Upper lobe of right lung (tissue), 1 donor: ENCODE measurements around the gene EIF4G2. TPM values are rescaled to one million over a fixed set of nuclear protein-coding genes. Genes with fewer than 3 reads are reported as not detected.
"Not testable (repeated sequence)": the region's sequence is repeated elsewhere in the genome, so short reads cannot be mapped to it uniquely, and the experiment has no call there.

Source experiments
- ATAC-seq: fragments of 200-7000 bp; cut with Tn5 transposase; one replicate; pipeline ENCODE4 v1.9.1; 2020; ENCODE audit warnings: mild to moderate bottlenecking, moderate library complexity
- DNase-seq: peaks from one replicate; pipeline ENCODE4 v3.0.0-alpha.2; 2020
- H3K27ac ChIP-seq: fragments of 200-600 bp; one replicate; pipeline ENCODE4 v1.8.0; 2022
- H3K27me3 ChIP-seq: fragments of 200-600 bp; one replicate; pipeline ENCODE4 v1.8.0; 2022; ENCODE audit warnings: mild to moderate bottlenecking
- H3K36me3 ChIP-seq: fragments of 200-600 bp; one replicate; pipeline ENCODE4 v1.8.0; 2022
- H3K4me1 ChIP-seq: fragments of 200-600 bp; one replicate; pipeline ENCODE4 v1.8.0; 2022
- H3K4me3 ChIP-seq: fragments of 200-600 bp; one replicate; pipeline ENCODE4 v1.8.0; 2022; ENCODE audit warnings: mild to moderate bottlenecking
- H3K9me3 ChIP-seq: fragments of 200-600 bp; one replicate; pipeline ENCODE4 v1.8.0; 2022
- intact Hi-C: fragments of 100-400 bp; cut with DNase I; formaldehyde crosslinking; loops from one replicate; pipeline ENCODE4 v1.11.0; 2022
- total RNA-seq: library from RNA; stranded (reverse); fragmentation: NEBNext Ultra II Directional; extraction: Animal tissue kit (Norgen Biotek cat#: 25700); gene quantifications from one replicate; pipeline ENCODE4 v1.2.1, GENCODE V29; 2021
- TF ChIP-seq, protein P1 (sequence below): fragments of 200-600 bp; IDR thresholded peaks from one replicate; pipeline ENCODE4 v1.8.0; 2022; ENCODE audit warnings: antibody characterized with exemption
- donor health status: DM: no; HTN: yes; CAD: no; lungs with severe emphysema.

The EIF4G2 gene
- total RNA-seq, 1 donor from 2014 or later, result 801 TPM

- Histone ChIP-seq H3K27ac (no peak overlapping the region), H3K27me3 (no peaks in the 10 kb centered on the region), H3K36me3 (no peaks in the 10 kb centered on the region), H3K9me3 (no peaks in the 10 kb centered on the region), H3K4me1 (no peaks in the 10 kb centered on the region), H3K4me3 (no peak overlapping the region)
- TF ChIP-seq, protein P1, sequence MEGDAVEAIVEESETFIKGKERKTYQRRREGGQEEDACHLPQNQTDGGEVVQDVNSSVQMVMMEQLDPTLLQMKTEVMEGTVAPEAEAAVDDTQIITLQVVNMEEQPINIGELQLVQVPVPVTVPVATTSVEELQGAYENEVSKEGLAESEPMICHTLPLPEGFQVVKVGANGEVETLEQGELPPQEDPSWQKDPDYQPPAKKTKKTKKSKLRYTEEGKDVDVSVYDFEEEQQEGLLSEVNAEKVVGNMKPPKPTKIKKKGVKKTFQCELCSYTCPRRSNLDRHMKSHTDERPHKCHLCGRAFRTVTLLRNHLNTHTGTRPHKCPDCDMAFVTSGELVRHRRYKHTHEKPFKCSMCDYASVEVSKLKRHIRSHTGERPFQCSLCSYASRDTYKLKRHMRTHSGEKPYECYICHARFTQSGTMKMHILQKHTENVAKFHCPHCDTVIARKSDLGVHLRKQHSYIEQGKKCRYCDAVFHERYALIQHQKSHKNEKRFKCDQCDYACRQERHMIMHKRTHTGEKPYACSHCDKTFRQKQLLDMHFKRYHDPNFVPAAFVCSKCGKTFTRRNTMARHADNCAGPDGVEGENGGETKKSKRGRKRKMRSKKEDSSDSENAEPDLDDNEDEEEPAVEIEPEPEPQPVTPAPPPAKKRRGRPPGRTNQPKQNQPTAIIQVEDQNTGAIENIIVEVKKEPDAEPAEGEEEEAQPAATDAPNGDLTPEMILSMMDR, result no peak
- ATAC-seq, result no peak
- no peak for DNase-seq
- intact Hi-C loops, result no loop called here
Observed at GRCh38 chr11:10838881-10839280, 30.2 kb upstream of the EIF4G2 start.

DNA sequence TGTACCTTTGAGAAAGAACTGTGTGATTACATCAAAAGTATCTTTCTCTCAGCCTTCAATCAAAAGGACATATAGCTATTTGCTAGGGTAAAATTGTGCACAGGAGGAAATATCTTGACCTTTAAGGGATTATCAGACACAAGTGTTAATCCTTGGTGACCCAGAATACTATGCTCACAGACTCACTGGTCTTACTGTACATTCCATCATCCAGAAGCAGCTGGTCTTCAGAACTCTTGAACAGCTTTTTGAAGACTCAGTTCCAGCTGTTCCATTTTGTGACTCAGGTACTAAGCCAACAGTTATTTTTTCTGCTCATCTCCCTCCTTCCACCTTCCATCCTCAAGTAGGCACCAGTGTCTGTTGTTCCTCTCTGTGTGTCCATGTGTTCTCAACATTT is 29.4 kb upstream of the EIF4G2 start:
- H3K36me3 ChIP-seq, result no peaks in the 10 kb centered on the region
- H3K27me3 ChIP-seq, result no peaks in the 10 kb centered on the region
- TF ChIP-seq, protein P1, result no peak
- ATAC-seq (no peak), DNase-seq (no peak)
- intact Hi-C loops, result no loop called here
- H3K4me1 ChIP-seq, result no peaks in the 10 kb centered on the region
- no peak overlapping the region for H3K4me3 ChIP-seq
- H3K27ac ChIP-seq, result no peak overlapping the region
- H3K9me3 ChIP-seq, result no peaks in the 10 kb centered on the region

GRCh38 chr11:10836884-10837283 is 28.2 kb upstream of the EIF4G2 start:
- intact Hi-C loops, H3K27ac ChIP-seq, H3K27me3 ChIP-seq, DNase-seq, H3K4me3 ChIP-seq, ATAC-seq, H3K9me3 ChIP-seq, H3K4me1 ChIP-seq, H3K36me3 ChIP-seq: not testable (repeated sequence)

GRCh38 chr11:10829139-10829538 is 20.4 kb upstream of the EIF4G2 start:
- H3K4me3 ChIP-seq, result no peak overlapping the region
- intact Hi-C loops, result no loop called here
- H3K4me1 ChIP-seq, result no peaks in the 10 kb centered on the region
- TF ChIP-seq, protein P1, result no peak
- H3K9me3 ChIP-seq, result no peaks in the 10 kb centered on the region
- DNase-seq (no peak), ATAC-seq (no peak)
- H3K27me3 ChIP-seq, result no peaks in the 10 kb centered on the region
- H3K36me3 ChIP-seq, result no peaks in the 10 kb centered on the region
- no peak overlapping the region for H3K27ac ChIP-seq

GRCh38 chr11:10828402-10828801 is 19.7 kb upstream of the EIF4G2 start:
- H3K4me3 ChIP-seq, result no peak overlapping the region
- H3K9me3 ChIP-seq, result no peaks in the 10 kb centered on the region
- intact Hi-C loops, result no loop called here
- H3K27ac ChIP-seq, result no peak overlapping the region
- no peak for DNase-seq
- H3K27me3 ChIP-seq, result no peaks in the 10 kb centered on the region
- ATAC-seq, result no peak
- TF ChIP-seq, protein P1, result no peak
- H3K4me1 ChIP-seq, result no peaks in the 10 kb centered on the region
- no peaks in the 10 kb centered on the region for H3K36me3 ChIP-seq

DNA sequence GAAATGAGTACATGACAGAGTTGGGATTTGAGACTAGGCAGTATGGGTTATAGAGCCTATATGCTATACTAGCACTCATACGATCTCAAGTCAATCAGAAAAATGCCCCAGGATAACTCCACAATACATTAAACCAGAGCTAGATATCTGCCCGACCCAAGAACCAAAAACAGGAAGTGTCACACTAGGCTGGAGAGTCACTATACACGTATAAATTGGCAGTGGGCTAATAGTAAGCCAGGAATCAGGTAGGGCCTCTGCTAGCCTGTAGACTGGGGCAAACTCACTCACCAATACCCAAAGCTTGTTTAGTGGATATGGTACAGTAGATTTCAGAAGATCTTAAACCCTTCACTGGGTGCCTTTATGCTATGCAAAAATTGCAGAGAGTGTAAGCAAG is 16.2 kb upstream of the EIF4G2 start:
- H3K36me3 ChIP-seq, result no peaks in the 10 kb centered on the region
- DNase-seq (no peak), ATAC-seq (peak; percentile 42)
- H3K27ac ChIP-seq, result no peak overlapping the region
- H3K4me1 ChIP-seq, result no peaks in the 10 kb centered on the region
- H3K4me3 ChIP-seq, result no peak overlapping the region
- no peaks in the 10 kb centered on the region for H3K9me3 ChIP-seq
- TF ChIP-seq, protein P1, result no peak
- no peaks in the 10 kb centered on the region for H3K27me3 ChIP-seq
- intact Hi-C loops, result no loop called here
